Endothelial cell of umbilical vein (primary cell): ENCODE data around the gene TM9SF2. TPM values are rescaled to one million over a fixed set of nuclear protein-coding genes. Genes with fewer than 3 reads are reported as not detected.

ENCODE experiments used
- BruUV-seq: library from RNA; stranded (reverse); fragments of 400-500 nt; replicated peaks from 2 replicates; lab custom pipeline; 2021; lab: Mats Ljungman, UMichigan
- CTCF ChIA-PET: fragments of 300-600, 350-600 bp; sonication (Branson Sonifier 250); formaldehyde crosslinking; loops from one replicate; lab custom pipeline; 2021; ENCODE audit warnings: antibody characterized with exemption, inconsistent platforms; lab: Charles Lee
- POLR2A ChIA-PET: fragments of 300-600, 350-600 bp; sonication (Branson Sonifier 250); formaldehyde crosslinking; loops from one replicate; lab custom pipeline; 2021; ENCODE audit warnings: antibody characterized with exemption, inconsistent platforms; lab: Charles Lee
- DNase-seq: peaks from one replicate; pipeline ENCODE4 v3.0.0-alpha.2; 2011; ENCODE audit warnings: low read depth, low spot score
- FAIRE-seq: peaks from 2 replicates; lab custom pipeline; 2011; peaks lifted over from hg19 to GRCh38; lab: Jason Lieb, UNC
- H2AFZ ChIP-seq: 2 replicates; pipeline ENCODE4 v1.6.0; 2012; ENCODE audit warnings: low read depth, low read length, control low read depth, inconsistent platforms
- H3K27ac ChIP-seq: 2 replicates; pipeline ENCODE4 v1.5.1; 2011; ENCODE audit warnings: low read depth, mild to moderate bottlenecking, control low read depth, low read length, moderate library complexity; ENCODE audit not compliant: insufficient read depth
- H3K27me3 ChIP-seq, 2 experiments: 2 replicates each; pipeline versions ENCODE4 v1.6.0 to v1.6.1; 2011; ENCODE audit warnings: low read length in 2 of 2, mixed read lengths in 1 of 2; ENCODE audit not compliant: control insufficient read depth in 2 of 2, insufficient read depth in 2 of 2
- H3K36me3 ChIP-seq, 2 experiments: 2 replicates in 1 of 2; 3 replicates in 1 of 2; pipeline ENCODE4 v1.5.1; 2011; ENCODE audit warnings: low read length in 2 of 2, mild to moderate bottlenecking in 1 of 2, moderate library complexity in 1 of 2; ENCODE audit not compliant: control insufficient read depth in 2 of 2, insufficient read depth in 2 of 2; ENCODE audit errors: extremely low read depth in 1 of 2
- H3K4me1 ChIP-seq: 3 replicates; pipeline ENCODE4 v1.5.1; 2011; ENCODE audit warnings: mild to moderate bottlenecking, low read length; ENCODE audit not compliant: control insufficient read depth, insufficient read depth; ENCODE audit errors: extremely low read depth
- H3K4me2 ChIP-seq: 2 replicates; pipeline ENCODE4 v1.6.1; 2011; ENCODE audit warnings: low read length, control low read depth, mixed read lengths; ENCODE audit not compliant: insufficient read depth
- H3K4me3 ChIP-seq, 3 experiments: fragments of 200-600 bp in 1 of 3; sonication (generic), shearing (Covaris generic) in 1 of 3; replicated peaks in 1 of 3; 2 replicates each; pipeline ENCODE4 v1.5.1; 2011 to 2016; ENCODE audit warnings: control low read depth in 3 of 3, low read length in 3 of 3, mild to moderate bottlenecking in 2 of 3, inconsistent platforms in 1 of 3, low read depth in 1 of 3, moderate library complexity in 1 of 3; ENCODE audit not compliant: insufficient read depth in 1 of 3
- H3K79me2 ChIP-seq: 2 replicates; pipeline ENCODE4 v1.6.0; 2012; ENCODE audit warnings: low read length, inconsistent platforms; ENCODE audit not compliant: control insufficient read depth, insufficient read depth
- H3K9ac ChIP-seq: replicated peaks from 2 replicates; pipeline ENCODE3; 2011; ENCODE audit warnings: low read length, control low read depth; ENCODE audit not compliant: insufficient read depth; ENCODE audit errors: extremely low read depth
- H3K9me1 ChIP-seq: replicated peaks from 3 replicates; pipeline ENCODE4 v1.6.0; 2011; ENCODE audit warnings: mild to moderate bottlenecking, low read length; ENCODE audit not compliant: control insufficient read depth, insufficient read depth; ENCODE audit errors: extremely low read depth
- H3K9me3 ChIP-seq: replicated peaks from 2 replicates; pipeline ENCODE4 v1.5.1; 2012; ENCODE audit warnings: low read length, inconsistent platforms; ENCODE audit not compliant: control insufficient read depth, insufficient read depth
- H4K20me1 ChIP-seq: replicated peaks from 2 replicates; pipeline ENCODE3; 2011; ENCODE audit warnings: mild to moderate bottlenecking, low read length; ENCODE audit not compliant: control insufficient read depth, insufficient read depth; ENCODE audit errors: extremely low read depth
- EZH2 ChIP-seq: IDR thresholded peaks from 2 replicates; pipeline ENCODE4 v1.6.1; 2012; ENCODE audit warnings: borderline replicate concordance, low read depth, mild to moderate bottlenecking, moderate library complexity, low read length, inconsistent platforms; ENCODE audit not compliant: severe bottlenecking
- FOS ChIP-seq: IDR thresholded peaks from 2 replicates; pipeline ENCODE4 v1.6.1; 2011; ENCODE audit warnings: mild to moderate bottlenecking, low read length, moderate library complexity, borderline replicate concordance; ENCODE audit not compliant: insufficient read depth
- GATA2 ChIP-seq: IDR thresholded peaks from 2 replicates; pipeline ENCODE4 v1.7.0; 2011; ENCODE audit warnings: low read depth, mild to moderate bottlenecking, moderate library complexity, mixed read lengths, low read length; ENCODE audit not compliant: insufficient read length, insufficient read depth
- JUN ChIP-seq: IDR thresholded peaks from 2 replicates; pipeline ENCODE4 v1.6.1; 2011; ENCODE audit warnings: borderline replicate concordance, low read depth; ENCODE audit not compliant: insufficient read length, insufficient read depth
- POLR2A ChIP-seq: IDR thresholded peaks from 2 replicates; pipeline ENCODE4 v1.6.1; 2012; ENCODE audit warnings: low read depth, mild to moderate bottlenecking, control low read depth, low read length
- POLR2AphosphoS5 ChIP-seq: IDR thresholded peaks from 2 replicates; pipeline ENCODE4 v1.6.1; 2012; ENCODE audit warnings: low read depth, mild to moderate bottlenecking, control low read depth, low read length, moderate library complexity; ENCODE audit not compliant: insufficient read depth
- dilution Hi-C: fragments of 300-500 bp; cut with MboI; formaldehyde crosslinking; loops from one replicate; pipeline ENCODE4 v1.15.0; 2019; ENCODE audit warnings: low sequenced_read_pairs; ENCODE audit not compliant: extremely low pct_ligation_motif_present
- intact Hi-C: fragments of 100-400 bp; cut with micrococcal nuclease; formaldehyde crosslinking; loops from one replicate; pipeline ENCODE4 v1.10.0; 2022
- polyA plus RNA-seq, 4 experiments: library from polyadenylated mRNA; depleted of rRNA in 3 of 4; stranded (reverse) in 3 of 4; unstranded in 1 of 4; fragments of >200 nt; gene quantifications; 2 replicates each; pipeline versions ENCODE4 v1.2.1 to v1.2.3, GENCODE V29; 2011 to 2012; ENCODE audit warnings: missing spikeins in 1 of 4
- total RNA-seq: library from RNA; stranded (reverse); gene quantifications from 2 replicates; pipeline ENCODE4 v1.2.3, GENCODE V29; 2021
- TF ChIP-seq, protein P1 (sequence below), 2 donors: IDR thresholded peaks; 1 replicate in 1 of 2; 2 replicates in 1 of 2; pipeline ENCODE4 v1.5.1; 2011; ENCODE audit warnings: low read length in 2 of 2, mild to moderate bottlenecking in 2 of 2, moderate library complexity in 2 of 2, control low read depth in 1 of 2, inconsistent platforms in 1 of 2, low read depth in 1 of 2; ENCODE audit not compliant: insufficient read depth in 1 of 2; ENCODE audit errors: extremely low read depth in 1 of 2
- TF ChIP-seq, protein P2 (sequence below): IDR thresholded peaks from 2 replicates; pipeline ENCODE4 v1.6.1; 2011; ENCODE audit not compliant: insufficient read depth, insufficient read length

The TM9SF2 gene
- total and polyA plus RNA-seq, 2 donors (not counting 3 experiments of a cell fraction or from before 2014, with no cell fraction given): 76.0 to 90.0 TPM

DNA sequence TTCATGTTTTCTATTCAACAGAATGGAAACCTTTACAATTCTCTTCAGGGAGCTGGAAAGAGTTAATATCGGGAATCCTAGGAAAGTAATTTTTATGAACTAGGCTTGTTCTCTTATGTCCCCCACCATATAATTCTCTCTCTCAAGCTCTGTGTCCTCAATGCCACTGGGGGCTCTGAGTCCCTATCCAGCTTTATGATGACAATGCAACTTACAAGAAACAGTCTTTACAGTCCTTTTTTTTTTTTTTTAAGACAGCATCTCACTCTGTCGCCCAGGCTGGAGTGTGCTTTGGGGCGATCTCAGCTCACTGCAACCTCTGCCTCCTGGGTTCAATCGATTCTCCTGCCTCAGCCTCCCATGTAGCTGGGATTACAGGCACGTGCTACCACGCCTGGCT is 31.2 kb upstream of the TM9SF2 start:
- DNase-seq: no peak
- POLR2A ChIA-PET: interaction anchor here (0.6 kb wide), 1 partner anchor 1015 kb away, joined by 3 read pairs; no protein-coding TSS in a partner anchor

DNA sequence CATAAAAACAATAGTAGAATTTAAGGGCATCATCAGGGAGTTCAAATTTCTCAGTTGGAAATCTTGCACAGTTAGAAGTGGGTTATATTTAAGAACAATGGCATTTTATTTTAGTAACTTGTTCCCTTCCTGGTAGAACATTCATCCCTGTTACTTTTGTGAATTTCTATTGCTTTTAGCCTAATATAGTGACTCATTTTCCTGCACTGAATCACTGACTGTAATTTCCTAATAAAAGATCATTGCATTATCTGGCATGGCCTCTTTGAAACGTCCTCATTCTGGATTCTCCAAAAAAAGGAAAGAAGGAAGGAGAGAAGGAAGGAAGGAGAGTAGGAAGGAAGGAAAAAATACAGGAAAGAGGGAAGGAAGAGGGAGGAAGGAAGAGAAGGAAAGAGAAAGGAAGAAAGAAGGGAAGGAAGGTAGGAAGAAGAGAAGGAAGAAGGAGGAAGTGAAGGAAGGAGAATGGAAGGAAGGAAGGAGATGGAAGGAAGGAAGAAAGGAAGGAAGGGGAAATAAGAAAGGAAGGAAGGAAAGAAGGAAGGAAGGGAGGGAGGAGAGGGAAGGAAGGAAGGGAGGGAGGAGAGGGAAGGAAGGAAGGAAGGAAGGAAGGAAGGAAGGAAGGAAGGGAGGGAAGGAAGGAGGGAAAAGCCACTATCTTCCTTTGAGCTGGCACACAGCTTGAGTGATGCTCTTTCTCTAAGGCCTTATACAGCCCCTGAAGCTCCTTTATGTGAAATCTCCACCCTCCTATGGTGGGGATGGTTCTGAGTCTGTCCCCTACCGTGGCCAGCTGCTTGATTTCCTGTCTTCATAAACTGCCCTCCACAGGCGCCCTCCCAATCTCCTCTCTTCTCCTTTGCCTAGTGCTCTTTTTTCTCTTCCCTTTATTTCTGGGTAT is 29.8 kb upstream of the TM9SF2 start:
- CTCF ChIA-PET: interaction anchor here (1.2 kb wide), 1 partner anchor 13 kb away, joined by 3 read pairs; no protein-coding TSS in a partner anchor
- peak; percentile 55 for DNase-seq
- Histone ChIP-seq H3K27me3 (no peaks in the 10 kb centered on the region), H3K4me3 (no peak overlapping the region), H3K27ac (no peak overlapping the region), H3K9me3 (no peaks in the 10 kb centered on the region), H4K20me1 (no peaks in the 10 kb centered on the region), H3K4me1 (peaks cover 5% of the 10 kb centered on the region), H3K9ac (no peak overlapping the region), H3K9me1 (no peaks in the 10 kb centered on the region), H3K4me2 (no peak overlapping the region), H3K79me2 (no peaks in the 10 kb centered on the region), H2AFZ (no peak overlapping the region), H3K36me3 (no peaks in the 10 kb centered on the region)
- intact Hi-C loops (no loop called here), dilution Hi-C loops (no loop called here)
- BruUV-seq: no TSS peak
- TF ChIP-seq GATA2 (no peak), FOS (peak; percentile 82), JUN (peak; percentile 84), POLR2AphosphoS5 (no peak), POLR2A (no peak), EZH2 (no peak)
- TF ChIP-seq, protein P1, sequence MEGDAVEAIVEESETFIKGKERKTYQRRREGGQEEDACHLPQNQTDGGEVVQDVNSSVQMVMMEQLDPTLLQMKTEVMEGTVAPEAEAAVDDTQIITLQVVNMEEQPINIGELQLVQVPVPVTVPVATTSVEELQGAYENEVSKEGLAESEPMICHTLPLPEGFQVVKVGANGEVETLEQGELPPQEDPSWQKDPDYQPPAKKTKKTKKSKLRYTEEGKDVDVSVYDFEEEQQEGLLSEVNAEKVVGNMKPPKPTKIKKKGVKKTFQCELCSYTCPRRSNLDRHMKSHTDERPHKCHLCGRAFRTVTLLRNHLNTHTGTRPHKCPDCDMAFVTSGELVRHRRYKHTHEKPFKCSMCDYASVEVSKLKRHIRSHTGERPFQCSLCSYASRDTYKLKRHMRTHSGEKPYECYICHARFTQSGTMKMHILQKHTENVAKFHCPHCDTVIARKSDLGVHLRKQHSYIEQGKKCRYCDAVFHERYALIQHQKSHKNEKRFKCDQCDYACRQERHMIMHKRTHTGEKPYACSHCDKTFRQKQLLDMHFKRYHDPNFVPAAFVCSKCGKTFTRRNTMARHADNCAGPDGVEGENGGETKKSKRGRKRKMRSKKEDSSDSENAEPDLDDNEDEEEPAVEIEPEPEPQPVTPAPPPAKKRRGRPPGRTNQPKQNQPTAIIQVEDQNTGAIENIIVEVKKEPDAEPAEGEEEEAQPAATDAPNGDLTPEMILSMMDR (IDR thresholded peaks at IDR 0.05; ENCODE audit: extremely low read depth in 1 of 2, insufficient read depth in 1 of 2, low read depth in 1 of 2, low read length in 2 of 2): no peak
- TF ChIP-seq, protein P2, sequence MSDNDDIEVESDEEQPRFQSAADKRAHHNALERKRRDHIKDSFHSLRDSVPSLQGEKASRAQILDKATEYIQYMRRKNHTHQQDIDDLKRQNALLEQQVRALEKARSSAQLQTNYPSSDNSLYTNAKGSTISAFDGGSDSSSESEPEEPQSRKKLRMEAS: no peak
- peak; percentile 81 for FAIRE-seq
- POLR2A ChIA-PET: no interaction called here

More for the DNA sequence above, 31.2 kb upstream of the TM9SF2 start:
- intact Hi-C loops (no loop called here), dilution Hi-C loops (no loop called here)
- Histone ChIP-seq H3K9ac (no peak overlapping the region), H3K27ac (no peak overlapping the region), H3K79me2 (no peaks in the 10 kb centered on the region), H3K9me3 (no peaks in the 10 kb centered on the region), H3K4me1 (peaks cover 5% of the 10 kb centered on the region), H2AFZ (no peak overlapping the region), H3K27me3 (peaks cover under 1 to 2% of the 10 kb centered on the region in 2 experiments), H3K4me2 (no peak overlapping the region), H3K36me3 (no peaks in the 10 kb centered on the region), H3K9me1 (no peaks in the 10 kb centered on the region), H4K20me1 (no peaks in the 10 kb centered on the region), H3K4me3 (no peak overlapping the region)
- no peak for FAIRE-seq
- no peak for TF ChIP-seq JUN
- no peak for TF ChIP-seq GATA2
- TF ChIP-seq POLR2A: no peak
- BruUV-seq: no TSS peak
- CTCF ChIA-PET: interaction anchor here (0.8 to 1.2 kb wide), 2 partner anchors 11 to 186 kb away, joined by 3 to 4 read pairs; no protein-coding TSS in a partner anchor
